ENCODE data around the gene MALAT1.

- TF ChIP-seq CTCF (IDR thresholded peaks at IDR 0.05) (no peak), POLR2A (IDR thresholded peaks at IDR 0.05) (no peak)
Observed at GRCh38 chr11:65488273-65489034, 10.4 kb upstream of the MALAT1 start.
